GM19238 (cell line): ENCODE data around the gene PTGIS.
"Not testable (repeated sequence)": the region's sequence is repeated elsewhere in the genome, so short reads cannot be mapped to it uniquely, and the experiment has no call there.

Experiments
- DNase-seq: peaks from one replicate; pipeline ENCODE4 v3.0.0; 2011; ENCODE audit warnings: low spot score; ENCODE audit not compliant: insufficient read length

PTGIS gene

GRCh38 chr20:49579874-49580812, 12.2 kb upstream of the PTGIS start:
- no peak for DNase-seq

GRCh38 chr20:49579195-49579594, 11.3 kb upstream of the PTGIS start:
- no peak for DNase-seq

- DNase-seq, result no peak
These were observed 10.5 kb upstream of the PTGIS start for GRCh38 chr20:49578436-49578835.

- no peak for DNase-seq
These were observed 7.7 kb upstream of the PTGIS start for GRCh38 chr20:49575551-49576060.

- DNase-seq, result no peak
These were observed 6.0 kb upstream of the PTGIS start for GRCh38 chr20:49573900-49574416.

- DNase-seq, result no peak
These were observed 4.9 kb upstream of the PTGIS start for GRCh38 chr20:49572857-49573256.

GRCh38 chr20:49571553-49571835, 3.6 kb upstream of the PTGIS start:
- no peak for DNase-seq

GRCh38 chr20:49570828-49571552, 3.1 kb upstream of the PTGIS start:
- DNase-seq, result no peak

- DNase-seq, result no peak
These were observed 2.4 kb upstream of the PTGIS start for GRCh38 chr20:49570161-49570827.

GRCh38 chr20:49569411-49570115, 1.6 kb upstream of the PTGIS start:
- no peak for DNase-seq

GRCh38 chr20:49568278-49569151, 578 bp upstream of the PTGIS start:
- DNase-seq, result no peak

GRCh38 chr20:49566401-49567364, 1.3 kb downstream of the PTGIS start:
- no peak for DNase-seq

GRCh38 chr20:49564991-49565390, 2.9 kb downstream of the PTGIS start:
- DNase-seq, result not testable (repeated sequence)

GRCh38 chr20:49563015-49563980, 4.6 kb downstream of the PTGIS start:
- no peak for DNase-seq

GRCh38 chr20:49562311-49563014, 5.5 kb downstream of the PTGIS start:
- DNase-seq, result no peak

GRCh38 chr20:49561806-49562205, 6.1 kb downstream of the PTGIS start:
- DNase-seq, result no peak

- no peak for DNase-seq
These were observed 6.7 kb downstream of the PTGIS start for GRCh38 chr20:49561256-49561655.
